ENCODE data around the gene WT1.
A peak's percentile ranks its signal among the peaks of the same experiment; 100 is the strongest.

WT1 gene

GRCh38 chr11:32348502-32348901 lies 86.8 kb downstream of the WT1 start:
- no CpG with 5 or more reads among the region's 1 CpG for WGBS (ENCODE audit: insufficient coverage)
- POLR2A ChIA-PET, result no interaction called here
- peaks cover 3 to 6% (median 5%) of the 10 kb centered on the region in 4 experiments for H3K4me1 ChIP-seq (ENCODE audit: control extremely low read depth in 1 of 4, control insufficient read depth in 4 of 4, insufficient read depth in 4 of 4, low read length in 3 of 4)
- no peaks in the 10 kb centered on the region for H3K36me3 ChIP-seq (ENCODE audit: control insufficient read depth in 4 of 4, insufficient read depth in 4 of 4, low read length in 3 of 4)
- no peak overlapping the region for H3K4me3 ChIP-seq (ENCODE audit: control insufficient read depth in 1 of 7, extremely low read depth in 1 of 7, insufficient read depth in 4 of 7, low read depth in 2 of 7, low read length in 6 of 7)
- H3K9me3 ChIP-seq (ENCODE audit: control extremely low read depth in 1 of 5, control insufficient read depth in 4 of 5, insufficient read depth in 2 of 5, low read depth in 1 of 5, low read length in 4 of 5), result no peaks in the 10 kb centered on the region
- peaks cover 2 to 26% (median 3%) of the 10 kb centered on the region in 5 experiments for H3K27me3 ChIP-seq (replicated peaks in 2 of 5; ENCODE audit: control insufficient read depth in 4 of 5, insufficient read depth in 5 of 5, low read length in 4 of 5)
- no peak for DNase-seq
- no peak overlapping the region for H3K27ac ChIP-seq (ENCODE audit: insufficient read depth in 1 of 2, low read depth in 1 of 2, low read length in 2 of 2, poor library complexity in 1 of 2, severe bottlenecking in 2 of 2)
- CTCF ChIA-PET, result interaction anchor here (1.0 to 1.6 kb wide), 2 partner anchors 15 to 25 kb away, joined by 3 to 4 read pairs; no protein-coding TSS in a partner anchor

GRCh38 chr11:32344946-32345345 lies 90.4 kb downstream of the WT1 start:
- no peak for DNase-seq
- no peak overlapping the region for H3K27ac ChIP-seq (ENCODE audit: insufficient read depth in 1 of 2, low read depth in 1 of 2, low read length in 2 of 2, poor library complexity in 1 of 2, severe bottlenecking in 2 of 2)
- 94% methylated on average over 5 of the region's 5 CpGs for WGBS (ENCODE audit: insufficient coverage)
- H3K4me1 ChIP-seq (ENCODE audit: control extremely low read depth in 1 of 4, control insufficient read depth in 4 of 4, insufficient read depth in 4 of 4, low read length in 3 of 4), result peaks cover 3 to 14% (median 9%) of the 10 kb centered on the region in 4 experiments
- CTCF ChIA-PET, result no interaction called here
- POLR2A ChIA-PET, result no interaction called here
- H3K27me3 ChIP-seq (replicated peaks in 2 of 5; ENCODE audit: control insufficient read depth in 4 of 5, insufficient read depth in 5 of 5, low read length in 4 of 5), result peaks cover 2 to 26% (median 3%) of the 10 kb centered on the region in 5 experiments
- H3K4me3 ChIP-seq (ENCODE audit: control insufficient read depth in 1 of 7, extremely low read depth in 1 of 7, insufficient read depth in 4 of 7, low read depth in 2 of 7, low read length in 6 of 7), result no peak overlapping the region
- H3K36me3 ChIP-seq (ENCODE audit: control insufficient read depth in 4 of 4, insufficient read depth in 4 of 4, low read length in 3 of 4), result no peaks in the 10 kb centered on the region
- H3K9me3 ChIP-seq (ENCODE audit: control extremely low read depth in 1 of 5, control insufficient read depth in 4 of 5, insufficient read depth in 2 of 5, low read depth in 1 of 5, low read length in 4 of 5), result no peaks in the 10 kb centered on the region

- WGBS (ENCODE audit: insufficient coverage), result 100% methylated on average over 2 of the region's 3 CpGs
- ChIA-PET POLR2A (no interaction called here), CTCF (interaction anchor here (0.6 to 1.6 kb wide), 4 partner anchors 9 to 557 kb away, joined by 3 to 4 read pairs (median 4); no protein-coding TSS in a partner anchor)
- Histone ChIP-seq H3K4me3 (ENCODE audit: control insufficient read depth in 1 of 7, extremely low read depth in 1 of 7, insufficient read depth in 4 of 7, low read depth in 2 of 7, low read length in 6 of 7) (no peak overlapping the region), H3K27me3 (replicated peaks in 2 of 5; ENCODE audit: control insufficient read depth in 4 of 5, insufficient read depth in 5 of 5, low read length in 4 of 5) (peaks cover 2 to 25% (median 3%) of the 10 kb centered on the region in 5 experiments), H3K27ac (ENCODE audit: insufficient read depth in 1 of 2, low read depth in 1 of 2, low read length in 2 of 2, poor library complexity in 1 of 2, severe bottlenecking in 2 of 2) (no peak overlapping the region), H3K4me1 (ENCODE audit: control extremely low read depth in 1 of 4, control insufficient read depth in 4 of 4, insufficient read depth in 4 of 4, low read length in 3 of 4) (peaks cover 3 to 14% (median 9%) of the 10 kb centered on the region in 4 experiments), H3K36me3 (ENCODE audit: control insufficient read depth in 4 of 4, insufficient read depth in 4 of 4, low read length in 3 of 4) (no peaks in the 10 kb centered on the region), H3K9me3 (ENCODE audit: control extremely low read depth in 1 of 5, control insufficient read depth in 4 of 5, insufficient read depth in 2 of 5, low read depth in 1 of 5, low read length in 4 of 5) (no peaks in the 10 kb centered on the region)
- peak; percentile 22 to 74 (median 73) for DNase-seq
Observed at GRCh38 chr11:32343325-32344008, 91.9 kb downstream of the WT1 start.

GRCh38 chr11:32341620-32342613 lies 93.4 kb downstream of the WT1 start:
- Histone ChIP-seq H3K4me3 (ENCODE audit: control insufficient read depth in 1 of 7, extremely low read depth in 1 of 7, insufficient read depth in 4 of 7, low read depth in 2 of 7, low read length in 6 of 7) (no peak overlapping the region), H3K27ac (ENCODE audit: insufficient read depth in 1 of 2, low read depth in 1 of 2, low read length in 2 of 2, poor library complexity in 1 of 2, severe bottlenecking in 2 of 2) (no peak overlapping the region), H3K4me1 (ENCODE audit: control extremely low read depth in 1 of 4, control insufficient read depth in 4 of 4, insufficient read depth in 4 of 4, low read length in 3 of 4) (peaks cover 3 to 14% (median 9%) of the 10 kb centered on the region in 4 experiments), H3K27me3 (replicated peaks in 2 of 5; ENCODE audit: control insufficient read depth in 4 of 5, insufficient read depth in 5 of 5, low read length in 4 of 5) (peaks cover 2 to 17% (median 3%) of the 10 kb centered on the region in 5 experiments), H3K9me3 (ENCODE audit: control extremely low read depth in 1 of 5, control insufficient read depth in 4 of 5, insufficient read depth in 2 of 5, low read depth in 1 of 5, low read length in 4 of 5) (no peaks in the 10 kb centered on the region), H3K36me3 (ENCODE audit: control insufficient read depth in 4 of 4, insufficient read depth in 4 of 4, low read length in 3 of 4) (no peaks in the 10 kb centered on the region)
- peak in 1 of 3 donors; percentile 10 for DNase-seq
- POLR2A ChIA-PET, result no interaction called here
- 85% methylated on average over 7 of the region's 10 CpGs for WGBS (ENCODE audit: insufficient coverage)
- CTCF ChIA-PET, result no interaction called here

- no CpG with 5 or more reads among the region's 3 CpGs for WGBS (ENCODE audit: insufficient coverage)
- H3K27ac ChIP-seq (ENCODE audit: insufficient read depth in 1 of 2, low read depth in 1 of 2, low read length in 2 of 2, poor library complexity in 1 of 2, severe bottlenecking in 2 of 2), result no peak overlapping the region
- ChIA-PET POLR2A (no interaction called here), CTCF (interaction anchor here (1.1 to 1.6 kb wide), 2 partner anchors 8 to 10 kb away, joined by 3 to 4 read pairs; no protein-coding TSS in a partner anchor)
- H3K9me3 ChIP-seq (ENCODE audit: control extremely low read depth in 1 of 5, control insufficient read depth in 4 of 5, insufficient read depth in 2 of 5, low read depth in 1 of 5, low read length in 4 of 5), result no peaks in the 10 kb centered on the region
- H3K27me3 ChIP-seq (replicated peaks in 2 of 5; ENCODE audit: control insufficient read depth in 4 of 5, insufficient read depth in 5 of 5, low read length in 4 of 5), result peaks cover 0 to 12% (median 2%) of the 10 kb centered on the region in 5 experiments
- no peak for DNase-seq
- peaks cover 3 to 14% (median 9%) of the 10 kb centered on the region in 4 experiments for H3K4me1 ChIP-seq (ENCODE audit: control extremely low read depth in 1 of 4, control insufficient read depth in 4 of 4, insufficient read depth in 4 of 4, low read length in 3 of 4)
- H3K4me3 ChIP-seq (ENCODE audit: control insufficient read depth in 1 of 7, extremely low read depth in 1 of 7, insufficient read depth in 4 of 7, low read depth in 2 of 7, low read length in 6 of 7), result no peak overlapping the region
- H3K36me3 ChIP-seq (ENCODE audit: control insufficient read depth in 4 of 4, insufficient read depth in 4 of 4, low read length in 3 of 4), result no peaks in the 10 kb centered on the region
Observed at GRCh38 chr11:32340181-32340580, 95.2 kb downstream of the WT1 start.

Measured in common myeloid progenitor, CD34-positive (primary cell).